IMR-90 (cell line): ENCODE data around the gene LRFN2. TPM values are rescaled to one million over a fixed set of nuclear protein-coding genes. Genes with fewer than 3 reads are reported as not detected.

Source experiments
- ATAC-seq: fragments of 200-7000 bp; cut with Tn5 transposase; 2 replicates; pipeline ENCODE4 v1.9.1; 2020; ENCODE audit warnings: low read depth, mild to moderate bottlenecking, moderate library complexity
- BruUV-seq: library from RNA; stranded (reverse); fragments of 400-500 nt; replicated peaks from 2 replicates; lab custom pipeline; 2021; lab: Mats Ljungman, UMichigan
- CTCF ChIA-PET: fragments of 300-600 bp; formaldehyde crosslinking; extraction: SDS; loops from one replicate; lab custom pipeline; 2021; ENCODE audit warnings: antibody characterized with exemption; lab: Yijun Ruan, JAX
- POLR2A ChIA-PET: fragments of 300-600 bp; sonication (Branson Sonifier 250); formaldehyde crosslinking; loops from one replicate; lab custom pipeline; 2022; ENCODE audit warnings: antibody characterized with exemption; ENCODE audit not compliant: unreplicated experiment; lab: Charles Lee
- DNase-seq: peaks from one replicate; pipeline ENCODE4 v3.0.0; 2013
- H2AFZ ChIP-seq: replicated peaks from 2 replicates; pipeline ENCODE3; 2013; ENCODE audit warnings: low read length, mild to moderate bottlenecking; ENCODE audit not compliant: poor library complexity
- H2AK5ac ChIP-seq: 2 replicates; pipeline ENCODE4 v1.6.1; 2013; ENCODE audit warnings: low read depth, low read length, inconsistent platforms
- H2AK9ac ChIP-seq: replicated peaks from 2 replicates; pipeline ENCODE3; 2013; ENCODE audit warnings: mild to moderate bottlenecking, low read depth, low read length, moderate library complexity; ENCODE audit not compliant: poor library complexity
- H2BK120ac ChIP-seq: 2 replicates; pipeline ENCODE4 v1.6.1; 2013; ENCODE audit warnings: low read depth, low read length, inconsistent platforms
- H2BK15ac ChIP-seq: 3 replicates; pipeline ENCODE4 v1.6.1; 2013; ENCODE audit warnings: low read depth, low read length, inconsistent platforms
- H2BK20ac ChIP-seq: 2 replicates; pipeline ENCODE4 v1.6.1; 2013; ENCODE audit warnings: low read depth, mild to moderate bottlenecking, inconsistent platforms, low read length, moderate library complexity
- H2BK5ac ChIP-seq: 2 replicates; pipeline ENCODE4 v1.6.1; 2013; ENCODE audit warnings: mild to moderate bottlenecking, low read depth, low read length, inconsistent platforms; ENCODE audit not compliant: poor library complexity, severe bottlenecking
- H3K14ac ChIP-seq: replicated peaks from 2 replicates; pipeline ENCODE4 v1.6.1; 2013; ENCODE audit warnings: low read depth, low read length, inconsistent platforms
- H3K18ac ChIP-seq: 2 replicates; pipeline ENCODE4 v1.6.1; 2013; ENCODE audit warnings: low read depth, low read length, control low read depth
- H3K23ac ChIP-seq: 2 replicates; pipeline ENCODE4 v1.6.1; 2013; ENCODE audit warnings: low read depth, low read length, inconsistent platforms
- H3K27ac ChIP-seq: 2 replicates; pipeline ENCODE4 v1.5.1; 2013; ENCODE audit warnings: mild to moderate bottlenecking, control low read depth, low read length; ENCODE audit not compliant: insufficient read depth
- H3K27me3 ChIP-seq: 2 replicates; pipeline ENCODE4 v1.6.1; 2013; ENCODE audit warnings: low read length; ENCODE audit not compliant: control insufficient read depth, insufficient read depth
- H3K36me3 ChIP-seq: 2 replicates; pipeline ENCODE4 v1.6.1; 2013; ENCODE audit warnings: low read length, mixed read lengths; ENCODE audit not compliant: control insufficient read depth, insufficient read depth
- H3K4ac ChIP-seq: 2 replicates; pipeline ENCODE4 v1.6.1; 2013; ENCODE audit warnings: low read depth, low read length, inconsistent platforms
- H3K4me1 ChIP-seq: 2 replicates; pipeline ENCODE4 v1.6.1; 2013; ENCODE audit warnings: low read length, mixed read lengths; ENCODE audit not compliant: control insufficient read depth, insufficient read depth
- H3K4me2 ChIP-seq: 2 replicates; pipeline ENCODE4 v1.6.1; 2013; ENCODE audit warnings: low read depth, mild to moderate bottlenecking, control low read depth, low read length, moderate library complexity
- H3K4me3 ChIP-seq: 2 replicates; pipeline ENCODE4 v1.5.1; 2013; ENCODE audit warnings: low read depth, mild to moderate bottlenecking, control low read depth, low read length, moderate library complexity; ENCODE audit not compliant: insufficient read depth
- H3K56ac ChIP-seq: 2 replicates; pipeline ENCODE4 v1.6.1; 2013; ENCODE audit warnings: low read length, inconsistent platforms; ENCODE audit not compliant: insufficient read depth; ENCODE audit errors: extremely low read depth
- H3K79me1 ChIP-seq, 2 experiments: 2 replicates each; pipeline ENCODE4 v1.6.1; 2013; ENCODE audit warnings: low read length in 2 of 2, inconsistent platforms in 1 of 2, low read depth in 1 of 2
- H3K9ac ChIP-seq: 2 replicates; pipeline ENCODE4 v1.6.1; 2013; ENCODE audit warnings: low read depth, low read length, control low read depth
- H3K9me1 ChIP-seq: 2 replicates; pipeline ENCODE4 v1.6.1; 2013; ENCODE audit warnings: low read length, inconsistent platforms; ENCODE audit not compliant: insufficient read depth
- H3K9me3 ChIP-seq: 2 replicates; pipeline ENCODE4 v1.6.1; 2013; ENCODE audit warnings: low read length; ENCODE audit not compliant: control insufficient read depth, insufficient read depth
- H4K20me1 ChIP-seq: 2 replicates; pipeline ENCODE4 v1.6.1; 2013; ENCODE audit warnings: low read length, inconsistent platforms; ENCODE audit not compliant: insufficient read depth
- H4K5ac ChIP-seq: 2 replicates; pipeline ENCODE4 v1.6.1; 2013; ENCODE audit warnings: mild to moderate bottlenecking, low read depth, low read length, control low read depth
- H4K8ac ChIP-seq, 2 experiments: 2 replicates each; pipeline ENCODE4 v1.6.1; 2013; ENCODE audit warnings: low read depth in 2 of 2, low read length in 2 of 2, control low read depth in 1 of 2, inconsistent platforms in 1 of 2
- H4K91ac ChIP-seq: 2 replicates; pipeline ENCODE4 v1.6.1; 2013; ENCODE audit warnings: low read depth, low read length, inconsistent platforms; ENCODE audit not compliant: insufficient read depth
- BHLHE40 ChIP-seq: fragments of 150-350 bp; IDR thresholded peaks from 2 replicates; pipeline ENCODE4 v1.6.1; 2016; ENCODE audit warnings: mild to moderate bottlenecking, low read depth, low read length
- CEBPB ChIP-seq: IDR thresholded peaks from 2 replicates; pipeline ENCODE4 v1.6.1; 2012; ENCODE audit warnings: low read depth, low read length, improper control_type of control experiment
- CHD1 ChIP-seq: IDR thresholded peaks from 2 replicates; pipeline ENCODE4 v1.6.1; 2012; ENCODE audit warnings: low read depth, low read length, improper control_type of control experiment
- FOS ChIP-seq: fragments of 150-350 bp; IDR thresholded peaks from 2 replicates; pipeline ENCODE4 v1.6.1; 2016; ENCODE audit warnings: low read depth, low read length
- MAFK ChIP-seq: IDR thresholded peaks from 2 replicates; pipeline ENCODE4 v1.6.1; 2012; ENCODE audit warnings: low read depth, low read length, improper control_type of control experiment
- MAZ ChIP-seq: IDR thresholded peaks from 2 replicates; pipeline ENCODE4 v1.6.1; 2012; ENCODE audit warnings: low read depth, mild to moderate bottlenecking, low read length, improper control_type of control experiment, moderate library complexity, borderline replicate concordance
- MXI1 ChIP-seq: IDR thresholded peaks from 2 replicates; pipeline ENCODE4 v1.6.1; 2012; ENCODE audit warnings: low read depth, mild to moderate bottlenecking, low read length, moderate library complexity, borderline replicate concordance
- NFE2L2 ChIP-seq: fragments of 150-350 bp; IDR thresholded peaks from 2 replicates; pipeline ENCODE4 v1.6.1; 2016; ENCODE audit warnings: low read depth, mild to moderate bottlenecking, low read length
- POLR2A ChIP-seq: IDR thresholded peaks from 2 replicates; pipeline ENCODE4 v1.6.1; 2012; ENCODE audit warnings: mild to moderate bottlenecking, low read depth, low read length
- RAD21 ChIP-seq: IDR thresholded peaks from 2 replicates; pipeline ENCODE4 v1.6.1; 2012; ENCODE audit warnings: low read length, improper control_type of control experiment
- RCOR1 ChIP-seq: IDR thresholded peaks from 2 replicates; pipeline ENCODE4 v1.6.1; 2012; ENCODE audit warnings: mild to moderate bottlenecking, low read length, improper control_type of control experiment; ENCODE audit not compliant: insufficient replicate concordance
- RFX5 ChIP-seq: IDR thresholded peaks from 2 replicates; pipeline ENCODE4 v1.8.0; 2012; ENCODE audit warnings: low read depth, mild to moderate bottlenecking, low read length, moderate library complexity
- SMC3 ChIP-seq: fragments of 150-350 bp; IDR thresholded peaks from 2 replicates; pipeline ENCODE4 v1.6.1; 2016; ENCODE audit warnings: low read depth, mild to moderate bottlenecking, antibody characterized with exemption, low read length, moderate library complexity
- WGBS, 2 experiments: methylation state at CpG; one replicate each; pipeline versions ENCODE4 v1.1.5 to v1.1.7; 2013; ENCODE audit warnings: missing lambda C conversion rate in 2 of 2; ENCODE audit not compliant: insufficient read length in 1 of 2; ENCODE audit errors: extremely low coverage in 2 of 2; 5-methylcytosine and 5-hydroxymethylcytosine counted together
- dilution Hi-C: fragments of 300-500 bp; cut with HindIII; formaldehyde crosslinking; loops from one replicate; pipeline ENCODE4 v1.14.3; 2018; ENCODE audit warnings: low sequenced_read_pairs; ENCODE audit not compliant: unreplicated experiment
- in situ Hi-C: fragments of 300-500 bp; cut with MboI; formaldehyde crosslinking; loops from 3 replicates; pipeline ENCODE4 v1.14.3; 2019; ENCODE audit warnings: low sequenced_read_pairs, inconsistent platforms, mixed read lengths
- intact Hi-C: fragments of 100-400 bp; cut with micrococcal nuclease; formaldehyde crosslinking; loops from 2 replicates; pipeline ENCODE4 v1.10.0; 2022
- polyA plus RNA-seq, 3 experiments: library from polyadenylated mRNA; depleted of rRNA; stranded (reverse); fragments of >200 nt; gene quantifications; 2 replicates each; pipeline ENCODE4 v1.2.3, GENCODE V29; 2012; ENCODE audit warnings: low replicate concordance in 1 of 3
- total RNA-seq: library from RNA; depleted of rRNA; stranded (reverse); fragments of >200 nt; gene quantifications from 2 replicates; pipeline ENCODE4 v1.2.3, GENCODE V29; 2012
- TF ChIP-seq, protein P1 (sequence below): fragments of 150-350 bp; IDR thresholded peaks from 2 replicates; pipeline ENCODE4 v1.6.1; 2017; ENCODE audit warnings: mild to moderate bottlenecking, antibody characterized with exemption, low read length, low read depth
- TF ChIP-seq, protein P2 (sequence below): fragments of 150-350 bp; IDR thresholded peaks from 2 replicates; pipeline ENCODE4 v1.6.1; 2016; ENCODE audit warnings: low read depth, mild to moderate bottlenecking, low read length, moderate library complexity, borderline replicate concordance
- TF ChIP-seq, protein P3 (sequence below): conservative IDR thresholded peaks from 2 replicates; pipeline ENCODE4 v1.5.1; 2012; ENCODE audit warnings: mild to moderate bottlenecking, low read depth, low read length, improper control_type of control experiment

The LRFN2 gene
- total and polyA plus RNA-seq, 2 of the 4 experiments (the other 2 are of a cell fraction) = not detected

DNA sequence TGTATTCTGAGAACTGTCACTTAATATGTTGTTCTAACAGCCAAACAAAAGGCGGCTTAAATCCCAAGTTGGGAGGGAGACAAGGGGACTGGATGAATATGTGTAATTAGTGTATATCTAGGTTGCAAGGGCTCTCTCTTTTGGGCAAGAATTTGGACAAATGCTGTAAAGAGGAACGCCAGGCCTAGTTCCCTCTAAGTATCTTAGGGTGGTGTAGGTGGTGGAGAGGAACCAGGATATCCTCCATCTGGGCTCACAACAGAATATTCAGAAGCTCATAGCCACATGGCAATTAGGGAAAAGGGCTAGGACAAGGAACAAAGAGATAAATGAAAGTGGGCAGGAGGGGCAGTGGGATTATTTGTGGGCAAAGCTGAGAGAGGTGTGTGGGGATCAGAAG, 149.5 kb downstream of the LRFN2 start:
- Histone ChIP-seq H2BK20ac (no peak overlapping the region), H4K8ac (no peak overlapping the region), H3K36me3 (no peaks in the 10 kb centered on the region), H4K91ac (no peak overlapping the region), H3K27ac (no peak overlapping the region), H3K23ac (no peak overlapping the region), H3K9me1 (no peaks in the 10 kb centered on the region), H3K27me3 (no peaks in the 10 kb centered on the region), H3K4me3 (no peak overlapping the region), H3K9me3 (no peaks in the 10 kb centered on the region), H3K18ac (no peak overlapping the region), H3K9ac (no peak overlapping the region), H2BK120ac (no peak overlapping the region), H3K4ac (no peak overlapping the region), H3K79me1 (no peaks in the 10 kb centered on the region), H2AK9ac (no peak overlapping the region), H2BK5ac (no peak overlapping the region), H4K5ac (no peak overlapping the region), H4K20me1 (no peaks in the 10 kb centered on the region), H3K4me1 (no peaks in the 10 kb centered on the region), H3K14ac (no peak overlapping the region), H2AK5ac (no peak overlapping the region), H2AFZ (no peak overlapping the region), H3K56ac (no peak overlapping the region), H2BK15ac (no peak overlapping the region), H3K4me2 (no peak overlapping the region)
- ATAC-seq (no peak), DNase-seq (no peak)
- BruUV-seq = no TSS peak
- intact Hi-C loops (no loop called here), dilution Hi-C loops (no loop called here), in situ Hi-C loops (no loop called here)
- ChIA-PET CTCF (no interaction called here), POLR2A (no interaction called here)
- WGBS, 2 experiments = no CpG with 5 or more reads among the region's 2 CpGs
- TF ChIP-seq SMC3 (no peak), RFX5 (no peak), RCOR1 (no peak), POLR2A (no peak), MAZ (no peak), CHD1 (no peak), FOS (no peak), RAD21 (no peak), NFE2L2 (no peak), MAFK (no peak), BHLHE40 (no peak), CEBPB (no peak), MXI1 (no peak)
- TF ChIP-seq, protein P1, sequence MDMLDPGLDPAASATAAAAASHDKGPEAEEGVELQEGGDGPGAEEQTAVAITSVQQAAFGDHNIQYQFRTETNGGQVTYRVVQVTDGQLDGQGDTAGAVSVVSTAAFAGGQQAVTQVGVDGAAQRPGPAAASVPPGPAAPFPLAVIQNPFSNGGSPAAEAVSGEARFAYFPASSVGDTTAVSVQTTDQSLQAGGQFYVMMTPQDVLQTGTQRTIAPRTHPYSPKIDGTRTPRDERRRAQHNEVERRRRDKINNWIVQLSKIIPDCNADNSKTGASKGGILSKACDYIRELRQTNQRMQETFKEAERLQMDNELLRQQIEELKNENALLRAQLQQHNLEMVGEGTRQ = no peak
- TF ChIP-seq, protein P2, sequence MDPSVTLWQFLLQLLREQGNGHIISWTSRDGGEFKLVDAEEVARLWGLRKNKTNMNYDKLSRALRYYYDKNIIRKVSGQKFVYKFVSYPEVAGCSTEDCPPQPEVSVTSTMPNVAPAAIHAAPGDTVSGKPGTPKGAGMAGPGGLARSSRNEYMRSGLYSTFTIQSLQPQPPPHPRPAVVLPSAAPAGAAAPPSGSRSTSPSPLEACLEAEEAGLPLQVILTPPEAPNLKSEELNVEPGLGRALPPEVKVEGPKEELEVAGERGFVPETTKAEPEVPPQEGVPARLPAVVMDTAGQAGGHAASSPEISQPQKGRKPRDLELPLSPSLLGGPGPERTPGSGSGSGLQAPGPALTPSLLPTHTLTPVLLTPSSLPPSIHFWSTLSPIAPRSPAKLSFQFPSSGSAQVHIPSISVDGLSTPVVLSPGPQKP = no peak
- TF ChIP-seq, protein P3, sequence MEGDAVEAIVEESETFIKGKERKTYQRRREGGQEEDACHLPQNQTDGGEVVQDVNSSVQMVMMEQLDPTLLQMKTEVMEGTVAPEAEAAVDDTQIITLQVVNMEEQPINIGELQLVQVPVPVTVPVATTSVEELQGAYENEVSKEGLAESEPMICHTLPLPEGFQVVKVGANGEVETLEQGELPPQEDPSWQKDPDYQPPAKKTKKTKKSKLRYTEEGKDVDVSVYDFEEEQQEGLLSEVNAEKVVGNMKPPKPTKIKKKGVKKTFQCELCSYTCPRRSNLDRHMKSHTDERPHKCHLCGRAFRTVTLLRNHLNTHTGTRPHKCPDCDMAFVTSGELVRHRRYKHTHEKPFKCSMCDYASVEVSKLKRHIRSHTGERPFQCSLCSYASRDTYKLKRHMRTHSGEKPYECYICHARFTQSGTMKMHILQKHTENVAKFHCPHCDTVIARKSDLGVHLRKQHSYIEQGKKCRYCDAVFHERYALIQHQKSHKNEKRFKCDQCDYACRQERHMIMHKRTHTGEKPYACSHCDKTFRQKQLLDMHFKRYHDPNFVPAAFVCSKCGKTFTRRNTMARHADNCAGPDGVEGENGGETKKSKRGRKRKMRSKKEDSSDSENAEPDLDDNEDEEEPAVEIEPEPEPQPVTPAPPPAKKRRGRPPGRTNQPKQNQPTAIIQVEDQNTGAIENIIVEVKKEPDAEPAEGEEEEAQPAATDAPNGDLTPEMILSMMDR = no peak
